ENCODE data around the gene GNL3L.
"Not testable (repeated sequence)": the region's sequence is repeated elsewhere in the genome, so short reads cannot be mapped to it uniquely, and the experiment has no call there.

Gene GNL3L

DNA sequence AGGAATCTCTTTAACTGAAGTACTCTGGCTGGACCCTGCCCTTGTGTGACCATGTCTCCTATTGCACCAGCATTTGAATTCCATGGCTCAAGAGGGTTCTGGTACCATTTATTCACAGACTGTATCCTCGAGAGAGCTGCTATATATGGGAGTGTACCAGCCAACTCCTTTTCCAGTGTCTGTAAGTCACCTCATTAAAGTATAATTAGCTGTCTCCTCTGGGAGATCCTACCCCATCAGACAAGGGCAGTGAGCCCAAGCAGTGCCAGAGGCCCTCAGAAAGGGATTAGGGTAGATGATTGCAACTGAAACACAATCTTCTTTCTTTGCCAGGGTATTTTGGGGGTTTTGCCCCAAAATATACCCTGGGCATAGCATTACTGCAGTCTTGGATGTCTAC is 31.6 kb downstream of the GNL3L start:
- TF ChIP-seq, protein P1, sequence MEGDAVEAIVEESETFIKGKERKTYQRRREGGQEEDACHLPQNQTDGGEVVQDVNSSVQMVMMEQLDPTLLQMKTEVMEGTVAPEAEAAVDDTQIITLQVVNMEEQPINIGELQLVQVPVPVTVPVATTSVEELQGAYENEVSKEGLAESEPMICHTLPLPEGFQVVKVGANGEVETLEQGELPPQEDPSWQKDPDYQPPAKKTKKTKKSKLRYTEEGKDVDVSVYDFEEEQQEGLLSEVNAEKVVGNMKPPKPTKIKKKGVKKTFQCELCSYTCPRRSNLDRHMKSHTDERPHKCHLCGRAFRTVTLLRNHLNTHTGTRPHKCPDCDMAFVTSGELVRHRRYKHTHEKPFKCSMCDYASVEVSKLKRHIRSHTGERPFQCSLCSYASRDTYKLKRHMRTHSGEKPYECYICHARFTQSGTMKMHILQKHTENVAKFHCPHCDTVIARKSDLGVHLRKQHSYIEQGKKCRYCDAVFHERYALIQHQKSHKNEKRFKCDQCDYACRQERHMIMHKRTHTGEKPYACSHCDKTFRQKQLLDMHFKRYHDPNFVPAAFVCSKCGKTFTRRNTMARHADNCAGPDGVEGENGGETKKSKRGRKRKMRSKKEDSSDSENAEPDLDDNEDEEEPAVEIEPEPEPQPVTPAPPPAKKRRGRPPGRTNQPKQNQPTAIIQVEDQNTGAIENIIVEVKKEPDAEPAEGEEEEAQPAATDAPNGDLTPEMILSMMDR (IDR thresholded peaks at IDR 0.05): no peak
- DNase-seq (ENCODE audit: low spot score): no peak
- no peak overlapping the region for H3K4me3 ChIP-seq
- no peak overlapping the region for H3K27ac ChIP-seq

DNA sequence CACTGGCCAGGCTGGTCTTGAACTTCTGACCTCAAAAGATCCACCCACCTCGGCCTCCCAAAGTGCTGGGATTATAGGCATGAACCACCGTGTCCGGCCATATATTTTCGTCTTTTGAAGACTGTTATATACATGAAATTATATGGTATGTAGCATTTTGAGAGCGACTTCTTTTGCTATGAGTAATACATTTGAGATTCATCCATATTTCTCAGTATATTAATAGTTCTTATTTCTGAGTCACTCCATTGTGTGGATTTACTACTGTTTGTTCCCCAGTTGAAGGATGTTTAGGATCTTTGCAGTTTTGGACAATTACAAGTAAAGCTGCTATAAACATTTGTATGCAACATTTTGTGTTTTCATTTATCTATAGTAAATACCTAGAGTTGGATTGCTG is 34.9 kb downstream of the GNL3L start:
- DNase-seq (ENCODE audit: low spot score): no peak
- TF ChIP-seq, protein P1 (IDR thresholded peaks at IDR 0.05): no peak

DNA sequence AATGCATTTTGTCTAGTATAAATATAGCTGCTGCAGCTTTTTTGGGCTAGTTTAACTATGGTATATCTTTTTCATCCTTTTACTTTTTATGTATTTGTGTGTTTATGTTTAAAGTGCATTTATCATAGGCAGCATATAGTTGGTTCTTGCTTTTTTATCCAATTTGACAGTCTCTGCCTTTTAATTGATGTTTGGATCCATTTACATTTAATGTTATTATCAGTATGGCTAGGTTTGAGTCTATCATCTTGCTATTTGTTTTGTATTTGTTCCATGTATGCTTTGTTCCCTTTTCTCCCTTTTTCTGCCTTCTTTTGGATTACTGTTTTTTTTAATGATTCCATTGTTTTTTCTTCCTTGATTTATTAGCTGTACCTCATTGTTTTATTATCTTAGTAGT is 40.3 kb downstream of the GNL3L start:
- no peak overlapping the region for H3K27ac ChIP-seq
- TF ChIP-seq, protein P1 (IDR thresholded peaks at IDR 0.05): no peak
- no peak for DNase-seq (ENCODE audit: low spot score)
- H3K4me3 ChIP-seq: no peak overlapping the region

More for the DNA sequence above, 34.9 kb downstream of the GNL3L start:
- no peak overlapping the region for H3K4me3 ChIP-seq
- no peak overlapping the region for H3K27ac ChIP-seq

DNA sequence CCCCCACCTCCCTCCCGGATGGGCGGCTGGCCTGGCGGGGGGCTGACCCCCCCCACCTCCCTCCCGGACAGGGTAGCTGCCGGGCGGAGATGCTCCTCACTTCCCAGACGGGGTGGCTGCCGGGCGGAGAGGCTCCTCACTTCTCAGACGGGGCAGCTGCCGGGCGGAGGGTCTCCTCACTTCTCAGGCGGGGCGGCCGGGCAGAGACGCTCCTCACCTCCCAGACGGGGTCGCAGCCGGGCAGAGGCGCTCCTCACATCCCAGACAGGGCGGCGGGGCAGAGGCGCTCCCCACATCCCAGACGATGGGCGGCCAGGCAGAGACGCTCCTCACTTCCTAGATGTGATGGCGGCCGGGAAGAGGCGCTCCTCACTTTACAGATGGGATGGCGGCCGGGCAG is 42.6 kb downstream of the GNL3L start:
- DNase-seq (ENCODE audit: low spot score); H3K4me3 ChIP-seq; H3K27ac ChIP-seq: not testable (repeated sequence)

DNA sequence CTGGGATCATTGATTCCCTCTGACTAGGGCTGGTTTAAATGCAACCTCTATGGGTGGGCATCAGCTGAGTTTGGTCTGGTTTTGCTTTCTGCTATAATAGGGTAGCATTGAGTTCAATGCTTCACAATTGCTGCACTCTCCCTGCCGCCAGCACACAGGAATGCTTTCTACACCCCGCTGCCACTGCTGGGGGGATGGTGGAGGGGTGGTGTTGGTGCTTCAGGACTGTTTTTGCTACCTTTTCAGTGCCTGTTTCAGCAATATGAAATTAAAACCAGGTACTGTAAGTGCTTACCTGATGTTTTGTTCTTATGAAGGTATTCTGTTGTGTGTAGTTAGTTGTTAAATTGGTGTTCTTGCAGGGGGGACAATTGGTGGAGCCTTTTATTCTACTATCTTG is 67.7 kb downstream of the GNL3L start:
- TF ChIP-seq, protein P1 (IDR thresholded peaks at IDR 0.05): no peak
- no peak for DNase-seq (ENCODE audit: low spot score)

DNA sequence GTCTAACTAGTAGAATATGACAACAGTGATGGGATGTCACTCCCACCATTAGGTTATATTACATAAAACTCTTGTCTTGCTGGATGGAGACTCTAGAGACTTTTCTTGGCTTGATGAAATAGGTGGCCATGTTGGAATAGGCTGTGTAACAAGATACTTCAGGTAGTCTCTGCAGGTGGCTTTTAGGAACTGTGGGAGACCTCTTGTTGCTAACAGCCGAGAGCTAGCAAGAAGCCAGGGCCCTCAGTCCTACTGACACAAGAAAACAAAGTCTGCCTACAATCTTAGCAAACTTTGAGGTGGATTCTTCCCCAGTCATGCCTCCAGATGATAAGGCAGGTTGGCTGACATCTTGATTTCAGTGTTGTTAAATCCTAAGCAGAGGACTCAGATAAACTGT is 72.5 kb downstream of the GNL3L start:
- TF ChIP-seq, protein P1 (IDR thresholded peaks at IDR 0.05): no peak
- Histone ChIP-seq H3K27ac (no peak overlapping the region), H3K4me3 (no peak overlapping the region)
- DNase-seq (ENCODE audit: low spot score): no peak

More for the DNA sequence above, 67.7 kb downstream of the GNL3L start:
- Histone ChIP-seq H3K27ac (no peak overlapping the region), H3K4me3 (no peak overlapping the region)
